HG02798 (cell line): ENCODE results near the gene SCLY.
"Not testable (repeated sequence)": the region's sequence is repeated elsewhere in the genome, so short reads cannot be mapped to it uniquely, and the experiment has no call there.

Source experiments
- ATAC-seq: cut with Tn5 transposase; IDR thresholded peaks from one replicate; pipeline ENCODE4 v1.9.1; 2021; ENCODE audit warnings: mild to moderate bottlenecking; ENCODE audit not compliant: unreplicated experiment, poor library complexity

The SCLY gene, protein sequence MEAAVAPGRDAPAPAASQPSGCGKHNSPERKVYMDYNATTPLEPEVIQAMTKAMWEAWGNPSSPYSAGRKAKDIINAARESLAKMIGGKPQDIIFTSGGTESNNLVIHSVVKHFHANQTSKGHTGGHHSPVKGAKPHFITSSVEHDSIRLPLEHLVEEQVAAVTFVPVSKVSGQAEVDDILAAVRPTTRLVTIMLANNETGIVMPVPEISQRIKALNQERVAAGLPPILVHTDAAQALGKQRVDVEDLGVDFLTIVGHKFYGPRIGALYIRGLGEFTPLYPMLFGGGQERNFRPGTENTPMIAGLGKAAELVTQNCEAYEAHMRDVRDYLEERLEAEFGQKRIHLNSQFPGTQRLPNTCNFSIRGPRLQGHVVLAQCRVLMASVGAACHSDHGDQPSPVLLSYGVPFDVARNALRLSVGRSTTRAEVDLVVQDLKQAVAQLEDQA

DNA sequence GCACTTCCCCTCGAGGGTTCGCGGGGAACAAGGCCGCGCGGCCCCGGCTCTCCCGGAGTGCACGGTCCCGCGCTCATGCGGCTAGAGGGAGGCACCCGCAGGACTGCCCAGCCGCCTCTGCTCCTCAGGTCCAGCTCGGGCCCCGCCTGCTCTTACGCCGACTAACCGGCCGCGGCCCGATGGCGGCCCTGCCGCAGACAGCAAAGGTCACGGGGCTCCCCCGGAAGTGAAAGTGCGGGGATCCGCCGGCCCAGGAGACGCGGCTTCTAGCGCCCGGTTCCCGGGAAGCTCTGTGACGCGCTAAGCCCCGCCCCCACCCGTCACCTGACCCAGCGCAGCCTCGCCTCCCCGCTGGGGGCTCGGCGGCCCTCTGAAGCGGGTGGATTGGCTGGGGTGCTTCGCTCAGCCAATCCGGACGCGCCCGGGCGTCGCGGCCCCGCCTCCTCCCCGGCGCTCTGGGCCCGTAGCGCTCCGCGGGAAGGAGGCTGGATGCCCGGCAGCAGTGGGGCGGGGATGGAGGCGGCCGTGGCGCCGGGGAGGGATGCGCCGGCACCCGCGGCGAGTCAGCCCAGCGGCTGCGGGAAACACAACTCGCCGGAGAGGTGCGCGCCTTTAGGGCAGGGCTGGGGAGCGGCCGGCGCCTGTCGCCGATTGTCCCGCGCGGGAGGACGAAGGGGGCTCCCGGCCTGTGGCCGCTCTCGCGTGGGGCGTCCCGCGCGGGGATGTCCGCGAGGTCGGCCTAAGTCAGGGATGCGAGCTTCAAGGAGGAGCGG lies at the start of gene SCLY:
Gene SCLY (plus strand): TSS at position 460 of the 773 bp plus-strand sequence. CDS start 54 bp downstream, at position 514.
- peak; percentile 98 for ATAC-seq

DNA sequence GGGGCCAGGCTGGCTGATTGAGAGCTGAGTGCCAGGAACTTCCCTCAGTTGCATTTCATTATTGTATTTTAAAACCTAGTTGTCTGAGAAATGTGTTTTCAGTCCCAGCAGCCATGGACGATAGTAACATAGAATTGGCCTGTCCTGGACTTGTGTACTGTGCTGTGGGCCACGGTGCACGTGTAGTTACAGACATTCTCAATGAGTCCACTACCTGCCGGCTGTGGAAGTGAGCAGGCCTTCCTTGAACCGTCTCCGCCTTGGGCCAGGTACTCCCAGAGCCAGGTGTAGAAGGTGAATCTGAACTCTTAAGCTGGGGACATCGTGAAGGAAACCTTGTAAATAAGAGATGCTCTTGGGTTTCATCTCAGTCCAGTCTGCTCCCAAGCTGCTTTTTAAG lies 47.0 kb upstream of the SCLY start:
- no peak for ATAC-seq

DNA sequence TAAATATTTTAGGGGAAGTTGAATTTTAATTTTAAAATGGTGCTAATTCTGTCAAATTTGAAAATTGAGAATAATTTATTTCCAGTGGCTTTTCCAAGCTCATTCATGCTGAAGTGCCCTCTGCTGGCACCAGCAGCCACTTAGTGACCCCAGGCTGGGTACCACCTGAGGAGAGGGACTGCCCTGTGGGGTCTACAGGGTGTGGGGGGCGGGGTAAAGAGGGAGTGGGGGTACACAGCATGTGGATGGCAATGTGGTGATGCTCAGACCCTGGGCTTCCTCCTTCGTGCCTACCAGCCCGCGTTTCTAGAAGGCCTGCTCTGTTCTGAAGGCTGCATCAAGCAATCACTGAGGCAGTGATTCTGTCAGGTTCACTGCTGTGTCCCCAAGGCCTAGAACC lies 45.1 kb upstream of the SCLY start:
- no peak for ATAC-seq

DNA sequence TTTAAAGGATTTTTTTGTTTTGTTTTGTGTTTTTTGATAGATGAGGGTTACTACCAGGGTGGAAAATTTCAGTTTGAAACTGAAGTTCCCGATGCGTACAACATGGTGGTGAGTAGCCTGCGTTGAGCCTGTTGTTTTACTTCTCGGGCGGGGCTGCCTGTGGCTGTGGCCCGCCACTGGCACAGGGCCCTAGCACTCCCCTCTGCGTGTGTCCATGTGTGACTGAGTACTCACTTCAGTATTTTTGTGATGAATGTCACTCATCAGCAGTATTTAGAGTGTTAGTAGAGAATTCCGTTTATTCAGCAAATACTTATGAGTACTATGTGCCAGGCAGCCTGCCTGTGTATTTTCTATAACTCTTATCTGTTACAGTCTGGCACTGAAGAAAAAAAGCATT lies 44.3 kb upstream of the SCLY start:
- ATAC-seq, result no peak

DNA sequence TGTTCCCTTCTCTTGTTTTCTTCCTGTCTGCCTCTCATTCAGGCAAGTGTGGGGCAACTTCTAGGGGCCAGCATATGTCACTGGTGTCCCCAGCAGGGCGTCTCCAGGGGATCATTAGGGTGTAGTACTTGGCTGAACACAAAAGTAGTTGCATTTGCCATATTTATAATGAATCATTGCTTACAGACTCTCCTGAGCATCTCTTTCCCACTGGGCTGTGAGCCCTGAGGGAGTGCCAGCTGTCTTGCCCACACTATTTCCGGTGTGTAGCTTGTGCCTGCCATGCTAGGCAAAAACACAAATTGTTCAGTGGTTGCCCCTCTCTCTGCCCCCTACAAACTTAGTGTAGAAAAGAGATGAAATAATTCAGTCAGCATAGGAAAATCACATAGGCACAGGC lies 40.8 kb upstream of the SCLY start:
- ATAC-seq, result no peak

DNA sequence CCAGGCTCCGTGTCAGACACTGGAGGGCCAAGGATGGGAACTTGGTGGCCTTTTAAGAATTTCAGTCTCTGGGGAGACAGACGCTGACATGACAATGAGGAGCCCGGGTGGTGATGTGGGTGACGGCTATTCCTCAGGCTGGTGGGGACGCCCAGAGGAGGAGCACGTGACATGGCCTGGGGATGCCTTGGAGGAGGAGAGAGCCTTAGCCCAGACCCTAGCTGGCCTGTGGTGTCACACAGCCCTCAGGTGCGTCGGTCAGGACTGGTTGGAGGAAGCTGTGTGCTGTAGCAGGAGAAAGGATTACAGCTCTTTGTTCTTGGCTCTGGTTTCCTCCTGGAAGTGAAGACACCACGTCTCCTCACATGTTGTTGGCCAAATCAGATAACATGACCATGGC lies 40.0 kb upstream of the SCLY start:
- no peak for ATAC-seq

DNA sequence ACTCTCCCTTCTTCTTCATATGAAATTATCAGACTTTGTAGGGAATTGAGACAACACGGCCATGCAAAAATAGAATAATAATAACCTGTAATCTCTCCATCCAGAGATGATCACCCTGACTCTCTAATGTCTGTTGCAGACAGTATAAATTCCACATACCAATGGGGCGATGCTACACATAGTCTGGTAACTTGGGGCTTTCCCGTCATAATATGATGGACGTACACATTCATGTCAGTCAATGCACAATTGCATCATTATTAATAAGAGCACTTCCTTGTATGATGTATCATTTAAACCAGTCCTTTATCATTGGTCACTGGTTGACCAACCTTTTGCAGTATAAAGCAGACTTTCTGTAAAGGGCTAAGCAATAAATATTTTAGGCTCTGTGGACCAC lies 39.5 kb upstream of the SCLY start:
- no peak for ATAC-seq

DNA sequence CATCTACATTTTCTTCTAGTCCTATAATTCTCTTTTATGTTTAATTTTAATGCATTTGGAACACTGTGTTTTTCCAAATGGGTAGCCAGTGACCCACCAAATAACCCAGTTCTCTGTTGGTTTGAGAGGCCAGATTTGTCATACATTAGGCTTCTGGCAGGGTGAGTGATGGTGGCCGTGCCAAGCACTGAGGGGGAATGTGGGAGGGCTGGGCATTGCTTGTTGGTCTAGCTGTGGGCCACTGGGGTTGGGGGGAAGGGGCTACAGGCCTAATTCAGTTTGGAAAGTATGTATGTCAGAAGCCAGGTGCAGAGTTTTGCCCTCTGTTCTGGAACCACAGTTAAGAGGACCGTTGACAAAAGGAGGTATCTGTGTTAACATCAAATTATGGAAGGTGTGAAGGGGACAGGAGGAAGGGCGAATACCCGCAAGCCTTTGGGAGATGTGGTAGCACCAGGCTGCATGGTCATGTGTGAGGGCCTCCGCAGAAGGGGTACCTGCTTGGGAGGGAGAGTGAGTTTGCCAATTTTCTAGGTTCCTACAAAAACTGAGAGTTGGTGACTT lies 38.1 kb upstream of the SCLY start:
- ATAC-seq, result no peak

DNA sequence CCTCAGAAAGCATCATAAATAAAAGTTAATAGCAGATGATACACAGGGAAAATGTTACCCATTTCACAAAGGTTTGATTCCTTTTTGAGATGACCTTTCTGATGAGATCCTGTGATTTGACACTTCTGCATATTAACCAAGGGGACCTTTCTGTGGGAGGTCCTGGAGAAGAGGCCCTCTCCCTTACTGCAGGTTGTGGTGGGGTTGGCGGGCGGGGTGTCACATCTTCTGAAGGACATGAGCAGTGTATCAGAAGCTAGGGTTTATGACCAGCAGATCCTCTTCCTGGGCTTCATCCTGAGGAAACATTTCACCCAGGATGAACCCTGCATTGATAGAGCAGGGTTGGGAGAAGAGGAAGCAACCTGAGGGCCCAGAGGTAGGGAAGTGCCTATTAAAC lies 37.2 kb upstream of the SCLY start:
- no peak for ATAC-seq

DNA sequence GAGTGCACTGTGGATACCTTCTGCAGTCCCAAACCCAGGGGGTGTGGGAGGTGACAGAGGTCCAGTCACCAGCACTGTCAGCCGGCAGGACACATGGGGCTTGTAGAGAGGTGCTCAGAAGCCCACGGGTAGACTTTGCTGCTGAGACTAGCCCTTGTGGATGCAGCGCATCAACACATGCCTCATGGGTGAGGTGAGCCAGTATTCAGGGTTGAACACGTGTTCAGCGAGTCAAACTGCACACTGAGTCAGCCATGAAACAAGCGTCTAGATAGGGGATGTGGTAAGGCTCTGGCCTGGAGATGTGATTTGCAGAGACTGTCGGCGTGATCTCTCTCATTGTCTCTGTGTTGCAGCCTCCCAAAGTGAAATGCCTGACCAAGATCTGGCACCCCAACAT lies 35.8 kb upstream of the SCLY start:
- ATAC-seq, result no peak

DNA sequence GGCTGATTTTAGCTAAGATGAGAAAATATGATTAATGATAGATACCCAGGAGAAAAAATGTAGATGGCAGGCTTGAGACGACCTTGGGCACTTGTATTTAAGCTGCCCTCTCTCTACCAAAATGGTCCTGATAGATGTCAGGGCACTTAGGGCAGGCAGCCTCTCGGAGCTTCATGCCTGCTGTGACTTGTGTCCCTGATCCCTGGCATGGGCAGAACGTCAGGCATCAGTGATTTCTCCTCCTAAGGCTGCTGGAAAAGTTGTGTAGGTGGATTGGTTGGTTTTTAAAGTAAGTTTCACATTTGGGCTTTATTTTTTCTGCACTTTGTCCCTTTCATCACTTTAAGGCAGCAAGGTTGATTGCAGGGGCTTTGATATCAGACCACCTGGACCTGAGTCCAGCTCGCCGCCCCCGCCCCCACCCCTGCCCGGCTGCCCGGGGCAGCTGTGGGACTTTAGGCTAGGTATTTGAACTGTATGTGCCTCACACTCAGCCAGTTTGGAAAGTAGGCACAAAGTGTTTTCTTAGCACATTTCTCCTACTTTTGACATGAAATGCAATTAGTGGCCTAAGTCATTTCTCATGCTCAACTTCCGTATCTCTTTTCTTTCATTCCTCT lies 35.0 kb upstream of the SCLY start:
- ATAC-seq, result no peak

DNA sequence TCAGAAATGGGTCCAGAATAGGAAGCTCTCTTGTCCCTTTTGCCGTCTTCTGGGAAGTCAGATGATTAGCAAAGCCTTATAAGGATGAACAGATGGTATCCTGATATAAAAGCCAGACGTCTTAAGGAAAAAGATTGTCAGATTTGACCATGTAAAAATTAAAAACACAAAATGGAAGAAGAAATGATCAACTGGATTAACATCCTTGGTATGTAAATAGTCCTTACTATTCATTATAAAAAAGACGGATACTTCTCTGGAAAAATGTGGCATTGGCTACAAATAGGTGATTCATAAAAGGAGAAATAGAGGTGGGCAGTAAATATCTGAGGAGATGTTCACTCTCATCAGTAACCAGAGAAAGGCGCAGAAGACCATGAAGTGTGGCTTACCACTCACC lies 33.7 kb upstream of the SCLY start:
- ATAC-seq, result no peak

DNA sequence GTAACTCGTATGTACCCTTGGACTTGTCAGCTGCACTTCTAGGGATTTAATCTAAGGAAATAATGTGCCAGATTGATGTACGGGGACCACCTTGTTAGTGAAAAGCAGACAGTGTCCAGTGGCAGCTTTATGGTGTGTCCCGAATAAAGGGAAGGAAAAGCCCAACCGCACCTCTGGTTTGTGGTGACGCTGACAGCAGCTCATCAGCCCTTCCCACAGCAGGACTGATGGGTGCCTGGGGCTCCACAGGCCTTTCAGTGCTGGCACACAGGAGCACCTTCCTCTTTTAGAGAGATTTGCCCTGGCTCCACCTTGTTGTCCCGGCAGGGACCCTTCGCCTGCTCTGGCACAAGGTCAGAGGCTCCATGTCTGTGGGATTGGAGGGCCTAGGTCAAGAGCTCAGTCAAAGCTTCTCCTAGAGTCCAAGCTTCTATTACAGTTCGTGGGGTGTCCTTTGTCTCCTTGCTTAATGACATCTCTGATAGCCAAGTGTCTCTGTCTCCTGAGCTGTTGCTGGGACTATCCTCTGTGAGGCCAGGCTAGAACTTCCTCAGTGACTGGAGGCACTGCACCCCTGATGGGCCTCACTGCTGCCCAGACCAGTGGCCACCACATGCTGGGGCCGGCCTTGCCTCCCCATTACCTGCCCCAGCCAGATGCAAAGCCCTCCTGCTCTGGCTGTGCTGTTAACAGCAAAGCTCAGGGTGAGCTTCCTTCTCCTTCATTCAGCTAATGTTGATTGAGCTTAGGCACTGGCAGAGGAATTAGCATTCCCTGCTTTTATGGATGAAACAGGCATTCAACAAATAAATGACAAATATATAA lies 33.0 kb upstream of the SCLY start:
- ATAC-seq, result no peak

DNA sequence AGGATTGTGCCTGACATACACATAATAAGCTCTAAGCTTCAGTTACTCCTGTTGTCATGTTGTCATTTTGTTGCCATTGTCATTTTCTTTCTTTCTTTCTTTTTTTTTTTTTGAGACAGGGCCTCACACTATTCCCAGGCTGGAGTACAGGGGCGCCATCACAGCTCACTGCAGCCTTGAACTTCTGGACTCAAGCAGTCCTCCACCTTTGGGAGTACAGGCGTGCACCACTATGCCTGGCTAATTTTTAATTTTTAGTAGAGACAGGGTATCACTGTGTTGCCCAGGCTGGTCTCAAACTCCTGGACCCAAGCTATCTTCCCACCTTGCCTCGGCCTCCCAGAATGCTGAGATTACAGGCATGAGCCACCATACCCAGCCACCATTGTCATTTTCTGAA lies 30.9 kb upstream of the SCLY start:
- ATAC-seq, result no peak

DNA sequence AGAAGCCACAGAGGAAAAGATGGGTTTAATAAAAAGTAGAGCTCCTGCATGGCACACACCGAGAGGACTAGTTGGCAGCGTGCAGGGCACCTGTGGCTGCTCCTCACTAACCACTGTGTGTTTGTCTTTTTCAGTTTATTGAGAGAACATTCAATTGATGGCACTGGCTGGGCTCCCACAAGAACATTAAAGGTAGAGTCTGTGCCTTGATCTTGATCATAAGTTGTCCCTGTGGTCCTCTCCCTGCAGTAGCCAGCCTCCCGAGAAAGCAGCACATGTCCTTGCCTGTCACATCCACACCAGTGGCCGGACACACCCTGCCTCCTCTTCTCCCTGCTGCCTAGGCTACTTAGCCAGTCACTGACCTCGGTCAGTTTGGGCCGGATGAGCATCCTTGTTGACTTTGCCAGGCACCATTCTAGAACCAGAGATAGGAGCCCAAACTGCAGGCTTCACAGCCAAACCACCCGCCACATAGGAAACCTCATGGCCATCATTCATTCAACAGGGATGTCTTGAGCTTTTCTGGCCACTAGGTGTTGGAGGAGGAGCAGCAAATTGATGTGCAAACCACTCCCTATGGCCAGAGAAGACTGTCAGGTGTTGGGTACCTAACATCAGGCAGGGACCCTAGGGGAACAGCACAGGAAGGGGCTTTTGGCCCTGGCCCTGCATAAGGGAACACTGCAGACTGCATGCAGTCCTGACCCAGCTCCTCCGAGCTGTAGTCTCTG lies 30.2 kb upstream of the SCLY start:
- ATAC-seq, result no peak

DNA sequence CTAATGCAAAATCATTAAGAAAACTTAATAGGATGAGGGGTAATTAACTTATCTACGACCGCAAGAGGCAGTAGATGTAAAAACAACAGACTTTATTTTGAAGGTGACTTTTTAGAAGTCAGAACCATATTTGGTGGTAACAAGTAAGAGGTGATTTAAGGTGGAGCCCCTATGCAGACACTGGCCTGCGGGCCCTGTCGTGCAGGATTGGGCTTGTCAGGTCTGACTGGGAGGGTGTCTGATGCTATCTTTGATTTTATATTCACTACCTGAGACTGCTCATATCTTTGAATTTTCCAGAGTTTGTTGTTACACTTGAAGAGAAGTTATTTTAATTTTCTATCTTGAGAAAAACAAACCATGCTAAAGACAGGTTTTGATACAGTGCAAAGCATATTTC lies 29.1 kb upstream of the SCLY start:
- ATAC-seq, result no peak

DNA sequence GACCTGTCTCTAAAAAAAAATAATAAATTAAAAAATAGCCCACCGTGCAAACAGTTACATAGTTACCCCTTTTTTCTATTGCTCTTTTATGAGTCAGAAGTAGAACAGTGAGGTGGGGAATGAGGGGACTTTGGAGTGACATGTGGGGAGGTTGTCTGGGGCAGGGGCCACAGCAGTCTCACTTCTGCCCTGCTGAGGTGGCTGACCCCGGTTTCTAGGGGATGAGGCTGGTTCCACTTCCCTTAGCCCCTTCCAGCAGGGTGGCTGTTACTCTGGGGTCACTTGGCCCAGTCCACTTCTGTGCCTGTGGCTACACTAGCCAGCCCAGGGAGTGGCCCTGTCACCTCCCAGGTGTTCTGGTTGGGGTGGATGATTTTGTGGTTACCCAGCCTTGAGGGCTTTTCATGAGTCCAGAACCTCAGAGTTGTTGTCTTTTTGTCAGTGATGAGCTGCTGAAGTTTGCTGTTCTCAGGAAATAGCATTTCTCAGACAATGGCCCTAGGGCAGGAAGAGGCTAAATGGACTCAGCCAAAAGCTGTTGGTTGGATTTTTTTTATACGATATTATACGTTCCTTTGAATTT lies 28.0 kb upstream of the SCLY start:
- no peak for ATAC-seq

DNA sequence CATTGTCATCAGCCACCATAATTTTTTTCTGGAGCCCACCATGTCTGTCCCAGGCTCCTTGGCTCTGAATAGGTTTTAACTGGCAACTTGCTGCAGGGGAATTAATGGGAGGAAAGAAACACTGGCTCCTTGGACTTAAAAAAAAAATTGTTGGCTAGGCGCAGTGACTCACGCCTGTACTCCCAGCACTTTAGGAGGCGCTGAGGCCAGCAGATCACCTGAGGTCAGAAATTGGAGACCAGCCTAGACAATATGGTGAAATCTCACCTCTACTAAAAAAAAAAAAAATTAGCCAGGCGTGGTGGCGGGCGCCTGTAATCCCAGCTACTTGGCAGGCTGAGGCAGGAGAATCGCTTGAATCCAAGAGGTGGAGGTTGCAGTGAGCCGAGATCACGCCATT lies 26.8 kb upstream of the SCLY start:
- ATAC-seq, result not testable (repeated sequence)

DNA sequence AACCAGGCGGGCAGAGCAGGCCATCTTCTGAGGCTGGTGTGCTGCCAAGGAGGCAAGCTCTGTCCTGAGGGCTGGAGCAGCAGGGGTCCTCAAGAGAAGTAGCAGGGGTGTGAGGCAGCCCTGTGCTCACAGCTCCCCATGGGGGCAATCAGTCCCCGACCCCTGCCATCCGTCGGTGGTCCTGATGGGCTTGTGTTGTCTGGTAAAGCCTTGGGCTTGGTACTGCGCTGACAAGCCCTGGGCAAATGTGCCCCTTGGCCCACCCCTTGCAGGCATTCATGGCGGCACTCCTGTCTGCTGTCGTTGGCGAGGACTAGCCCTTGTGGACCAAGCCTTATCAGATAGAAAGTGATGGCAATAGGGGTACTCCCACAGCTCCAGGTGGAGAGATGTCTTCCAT lies 22.6 kb upstream of the SCLY start:
- ATAC-seq, result no peak
